GM23248 (cell line): ENCODE data around the gene DDR1. TPM values are rescaled to one million over a fixed set of nuclear protein-coding genes. Genes with fewer than 3 reads are reported as not detected.

ENCODE experiments used
- DNase-seq: peaks from one replicate; pipeline ENCODE4 v3.0.0-alpha.2; 2015
- H2AFZ ChIP-seq: fragments of 200-600 bp; sonication (generic); 2 replicates; pipeline ENCODE4 v1.6.1; 2016; ENCODE audit warnings: antibody characterized with exemption
- H3F3A ChIP-seq: fragments of 200-600 bp; sonication (generic); 2 replicates; pipeline ENCODE4 v1.6.1; 2016; ENCODE audit warnings: mild to moderate bottlenecking, antibody characterized with exemption, mixed run types; ENCODE audit not compliant: insufficient read depth
- H3K27ac ChIP-seq: fragments of 200-600 bp; sonication (generic); 2 replicates; pipeline ENCODE4 v1.5.1; 2016; ENCODE audit warnings: mild to moderate bottlenecking
- H3K27me3 ChIP-seq: fragments of 200-600 bp; sonication (generic); replicated peaks from 2 replicates; pipeline ENCODE4 v1.6.1; 2016; ENCODE audit warnings: mild to moderate bottlenecking; ENCODE audit not compliant: insufficient read depth
- H3K36me3 ChIP-seq: fragments of 200-600 bp; sonication (generic); 2 replicates; pipeline ENCODE4 v1.6.1; 2016; ENCODE audit warnings: low read depth, mild to moderate bottlenecking
- H3K4me1 ChIP-seq: fragments of 200-600 bp; sonication (generic); 2 replicates; pipeline ENCODE4 v1.6.1; 2016; ENCODE audit warnings: mild to moderate bottlenecking; ENCODE audit not compliant: insufficient read depth
- H3K4me2 ChIP-seq: fragments of 200-600 bp; sonication (generic); one replicate; pipeline ENCODE4 v1.6.1; 2016; ENCODE audit warnings: mild to moderate bottlenecking; ENCODE audit not compliant: unreplicated experiment
- H3K4me3 ChIP-seq: fragments of 200-600 bp; sonication (generic); 2 replicates; pipeline ENCODE4 v1.5.1; 2016; ENCODE audit warnings: mild to moderate bottlenecking
- H3K79me2 ChIP-seq: fragments of 200-600 bp; sonication (generic); 2 replicates; pipeline ENCODE4 v1.6.1; 2016; ENCODE audit warnings: mild to moderate bottlenecking; ENCODE audit not compliant: insufficient read depth
- H3K9ac ChIP-seq: fragments of 200-600 bp; sonication (generic); 2 replicates; pipeline ENCODE4 v1.6.1; 2016; ENCODE audit warnings: mild to moderate bottlenecking
- H3K9me2 ChIP-seq: fragments of 200-600 bp; sonication (generic); 2 replicates; pipeline ENCODE4 v1.6.1; 2016; ENCODE audit warnings: mixed run types, mild to moderate bottlenecking, moderate library complexity; ENCODE audit not compliant: insufficient read depth
- H3K9me3 ChIP-seq: fragments of 200-600 bp; sonication (generic); one replicate; pipeline ENCODE4 v1.6.1; 2017; ENCODE audit warnings: low read depth
- H4K20me1 ChIP-seq: fragments of 200-600 bp; sonication (generic); 2 replicates; pipeline ENCODE4 v1.6.0; 2016; ENCODE audit not compliant: insufficient read depth
- EZH2 ChIP-seq: fragments of 200-600 bp; sonication (generic); IDR thresholded peaks from 2 replicates; pipeline ENCODE4 v1.6.1; 2018; ENCODE audit warnings: antibody characterized with exemption, mild to moderate bottlenecking; ENCODE audit not compliant: insufficient read depth, poor library complexity, severe bottlenecking
- EZH2phosphoT487 ChIP-seq: fragments of 200-600 bp; sonication (generic); IDR thresholded peaks from 2 replicates; pipeline ENCODE4 v1.6.1; 2018; ENCODE audit warnings: antibody characterized with exemption, moderate library complexity, mild to moderate bottlenecking, low read depth; ENCODE audit not compliant: insufficient read depth
- WGBS, 2 experiments: methylation state at CpG; one replicate each; pipeline ENCODE4 v1.1.6; 2015 to 2017; ENCODE audit warnings: low lambda C conversion rate in 2 of 2, low coverage in 1 of 2; ENCODE audit errors: missing lambda C conversion rate in 2 of 2; 5-methylcytosine and 5-hydroxymethylcytosine counted together
- in situ Hi-C: fragments of 300-500 bp; cut with MboI; formaldehyde crosslinking; loops from 2 replicates; pipeline ENCODE4 v1.15.0; 2020
- polyA plus RNA-seq: library from polyadenylated mRNA; unstranded; fragments of >200 nt; fragmentation: Nextera tagmentation; extraction: Ambion mirVana; gene quantifications from 2 replicates; pipeline ENCODE4 v1.2.1, GENCODE V29; 2016
- total RNA-seq: library from RNA; depleted of rRNA; stranded (reverse); fragments of >200 nt; shearing (Covaris generic); gene quantifications from 2 replicates; pipeline ENCODE4 v1.2.3, GENCODE V29; 2014

The DDR1 gene
- total and polyA plus RNA-seq, 2 experiments from 2014 or later, result 16.9 to 27.0 TPM

DNA sequence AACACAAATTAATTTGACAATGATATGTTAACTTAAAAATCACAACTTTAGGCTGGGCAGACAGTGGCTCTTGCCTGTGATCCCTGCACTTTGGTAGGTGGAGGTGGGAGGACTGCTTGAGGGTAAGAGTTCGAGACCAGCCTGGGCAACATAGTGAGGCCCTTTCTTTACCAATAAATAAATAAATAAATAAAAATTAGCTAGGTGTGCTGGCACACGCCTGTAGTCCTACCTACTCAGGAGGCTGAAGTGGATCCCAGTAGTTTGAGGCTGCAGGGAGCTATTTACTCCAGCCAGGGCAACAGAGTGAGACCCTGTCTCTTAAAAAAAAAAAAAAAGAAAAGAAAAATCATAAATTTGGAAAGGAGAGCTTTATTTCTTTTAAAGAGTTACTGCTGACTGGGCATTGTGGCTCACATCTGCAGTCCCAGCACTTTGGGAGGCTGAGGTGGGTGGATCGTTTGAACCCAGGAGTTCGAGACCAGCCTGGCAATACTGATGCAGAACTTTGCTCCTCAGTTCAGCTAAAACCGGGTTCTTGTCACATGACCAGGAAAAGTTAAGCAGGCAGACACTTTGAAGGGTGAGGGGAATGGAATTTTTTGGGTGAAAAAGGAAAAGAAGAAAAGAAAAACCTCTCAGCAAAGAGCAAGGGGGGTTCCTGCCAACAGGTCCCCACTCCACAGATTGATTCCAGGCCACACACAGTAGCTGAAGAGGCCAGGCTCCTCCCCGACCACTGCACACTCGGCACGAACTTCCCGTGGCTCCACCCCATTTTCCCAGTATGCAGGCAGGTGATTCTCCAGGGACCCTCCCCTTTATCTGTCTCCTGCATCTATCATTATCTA is 44.0 kb upstream of the DDR1 start:
- no peaks in the 10 kb centered on the region for H4K20me1 ChIP-seq
- in situ Hi-C loops, result no loop called here
- H3F3A ChIP-seq, result peaks cover 6% of the 10 kb centered on the region; the same call in 1 of the 2 replicates
- no peaks in the 10 kb centered on the region for H3K79me2 ChIP-seq
- no peaks in the 10 kb centered on the region for H3K9me2 ChIP-seq
- 60 to 68% methylated on average over 9 of the region's 9 CpGs for WGBS, 2 experiments
- H3K9ac ChIP-seq, result no peak overlapping the region
- H3K4me2 ChIP-seq, result no peak overlapping the region
- no peaks in the 10 kb centered on the region for H3K36me3 ChIP-seq
- peaks cover 24% of the 10 kb centered on the region for H3K4me1 ChIP-seq
- no peak overlapping the region for H3K27ac ChIP-seq
- no peaks in the 10 kb centered on the region for H3K27me3 ChIP-seq
- no peaks in the 10 kb centered on the region for H3K9me3 ChIP-seq
- TF ChIP-seq EZH2, result no peak
- TF ChIP-seq EZH2phosphoT487, result no peak
- DNase-seq, result no peak
- H2AFZ ChIP-seq, result no peak overlapping the region
- no peak overlapping the region for H3K4me3 ChIP-seq

DNA sequence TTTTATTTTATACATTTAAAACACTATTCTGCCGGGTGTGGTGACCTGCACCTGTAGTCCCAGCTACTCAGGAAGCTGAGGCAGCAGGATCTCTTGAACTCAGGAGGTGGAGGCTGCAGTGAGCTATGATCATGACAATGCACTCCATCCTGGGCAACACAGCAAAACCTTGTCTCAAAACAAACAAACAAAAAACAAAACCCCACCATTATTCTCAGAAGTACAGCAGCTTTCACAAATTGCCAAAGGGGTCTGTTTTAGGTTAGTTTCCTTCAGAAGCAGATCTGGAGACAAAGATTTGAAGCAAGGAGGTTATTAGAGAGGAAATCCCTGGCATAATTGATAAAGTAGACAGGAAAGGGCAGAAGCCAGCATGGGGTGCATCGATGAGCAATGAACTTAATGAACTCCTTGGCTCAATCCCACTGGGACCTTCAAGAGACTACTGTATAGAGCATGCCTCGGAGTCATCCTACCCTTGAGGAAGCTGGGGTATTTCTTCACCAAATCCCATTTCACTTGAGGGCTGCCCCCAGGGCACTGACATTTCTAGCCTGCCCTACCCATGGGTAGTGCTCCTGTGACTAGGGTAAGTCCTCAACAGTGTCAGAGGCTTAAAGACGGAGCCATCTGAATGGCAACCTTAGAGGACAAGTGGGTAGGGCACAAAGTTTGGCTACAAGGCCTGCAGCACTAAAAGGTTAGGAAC is 43.2 kb upstream of the DDR1 start:
- WGBS, 2 experiments, result 75 to 77% methylated on average over 4 of the region's 4 CpGs
- H3K27ac ChIP-seq, result no peak overlapping the region
- H3K79me2 ChIP-seq, result no peaks in the 10 kb centered on the region
- H3K36me3 ChIP-seq, result no peaks in the 10 kb centered on the region
- H2AFZ ChIP-seq, result no peak overlapping the region
- peaks cover 24% of the 10 kb centered on the region for H3K4me1 ChIP-seq
- no peak overlapping the region for H3K9ac ChIP-seq
- TF ChIP-seq EZH2, result no peak
- TF ChIP-seq EZH2phosphoT487, result no peak
- no peaks in the 10 kb centered on the region for H4K20me1 ChIP-seq
- H3K4me2 ChIP-seq, result no peak overlapping the region
- H3K9me2 ChIP-seq, result no peaks in the 10 kb centered on the region
- no peaks in the 10 kb centered on the region for H3K9me3 ChIP-seq
- no peak for DNase-seq
- in situ Hi-C loops, result no loop called here
- H3K4me3 ChIP-seq, result no peak overlapping the region
- H3K27me3 ChIP-seq, result no peaks in the 10 kb centered on the region
- peaks cover 6% of the 10 kb centered on the region; the same call in 1 of the 2 replicates for H3F3A ChIP-seq

DNA sequence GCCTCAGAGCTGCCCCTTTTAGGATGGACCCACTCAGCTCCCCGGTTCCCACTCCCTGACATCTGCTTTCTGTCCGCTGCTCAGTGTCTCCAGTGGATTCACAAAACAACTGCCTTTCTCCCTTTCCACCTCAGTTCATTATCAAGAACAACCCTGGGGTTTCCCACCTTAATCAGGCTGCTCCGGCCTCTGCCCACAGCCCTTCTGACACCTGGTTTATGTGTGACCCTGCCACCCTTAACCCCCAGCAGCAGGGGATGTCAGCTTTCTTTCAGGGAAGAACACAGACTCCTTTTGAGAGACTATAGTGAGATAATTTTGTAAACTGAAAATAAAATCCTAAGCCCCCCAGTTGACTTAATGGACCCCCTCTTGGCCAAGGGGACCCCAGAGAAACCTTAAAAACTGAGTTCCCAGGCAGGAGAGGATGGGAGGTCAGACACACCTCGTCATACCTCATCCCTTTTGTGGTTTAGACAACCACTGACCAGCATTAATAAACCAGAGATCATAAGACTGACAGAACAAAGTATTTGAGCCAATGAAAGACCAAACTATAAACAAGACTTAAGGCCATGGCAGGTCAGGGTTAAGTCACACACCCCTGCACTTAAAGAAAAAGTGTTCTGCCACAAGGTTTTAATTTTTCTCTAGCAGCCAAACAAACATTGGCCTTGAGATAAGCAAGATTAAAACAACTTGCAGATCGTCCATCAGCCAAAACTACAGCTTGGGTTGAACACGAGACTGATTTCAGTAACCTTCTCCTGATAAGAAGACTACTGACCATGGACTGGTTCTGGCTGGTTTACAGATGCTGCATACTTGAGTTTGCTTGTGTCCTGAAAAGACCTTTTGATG is 42.4 kb upstream of the DDR1 start:
- in situ Hi-C loops, result no loop called here
- H4K20me1 ChIP-seq, result no peaks in the 10 kb centered on the region
- no peak overlapping the region for H3K4me2 ChIP-seq
- no peaks in the 10 kb centered on the region for H3K36me3 ChIP-seq
- H3K9ac ChIP-seq, result no peak overlapping the region
- TF ChIP-seq EZH2 (no peak), EZH2phosphoT487 (no peak)
- no peak overlapping the region for H3K27ac ChIP-seq
- no peaks in the 10 kb centered on the region for H3K9me3 ChIP-seq
- H3K4me3 ChIP-seq, result no peak overlapping the region
- peaks cover 16% of the 10 kb centered on the region for H3K4me1 ChIP-seq
- H3F3A ChIP-seq, result no peaks in the 10 kb centered on the region
- DNase-seq, result no peak
- no peaks in the 10 kb centered on the region for H3K79me2 ChIP-seq
- H3K27me3 ChIP-seq, result no peaks in the 10 kb centered on the region
- no peaks in the 10 kb centered on the region for H3K9me2 ChIP-seq
- WGBS, 2 experiments, result 67 to 72% methylated on average over 6 of the region's 6 CpGs
- H2AFZ ChIP-seq, result no peak overlapping the region
